Stimulated activated naive CD4-positive, alpha-beta T cell treated with Interleukin-2 at 50 U/mL for 16 hours (primary cell): Measurements from ENCODE around the gene BTG2.

ENCODE experiments used
- DNase-seq: peaks from one replicate; lab custom pipeline; 2025; lab: John Stamatoyannopoulos, UW

BTG2 gene

GRCh38 chr1:203317429-203318228 is 12.3 kb downstream of the BTG2 start:
- DNase-seq, result no peak

- no peak for DNase-seq
Measured at GRCh38 chr1:203318229-203318517, 12.9 kb downstream of the BTG2 start.

GRCh38 chr1:203320591-203321272 is 15.4 kb downstream of the BTG2 start:
- peak; percentile 27 for DNase-seq

DNA sequence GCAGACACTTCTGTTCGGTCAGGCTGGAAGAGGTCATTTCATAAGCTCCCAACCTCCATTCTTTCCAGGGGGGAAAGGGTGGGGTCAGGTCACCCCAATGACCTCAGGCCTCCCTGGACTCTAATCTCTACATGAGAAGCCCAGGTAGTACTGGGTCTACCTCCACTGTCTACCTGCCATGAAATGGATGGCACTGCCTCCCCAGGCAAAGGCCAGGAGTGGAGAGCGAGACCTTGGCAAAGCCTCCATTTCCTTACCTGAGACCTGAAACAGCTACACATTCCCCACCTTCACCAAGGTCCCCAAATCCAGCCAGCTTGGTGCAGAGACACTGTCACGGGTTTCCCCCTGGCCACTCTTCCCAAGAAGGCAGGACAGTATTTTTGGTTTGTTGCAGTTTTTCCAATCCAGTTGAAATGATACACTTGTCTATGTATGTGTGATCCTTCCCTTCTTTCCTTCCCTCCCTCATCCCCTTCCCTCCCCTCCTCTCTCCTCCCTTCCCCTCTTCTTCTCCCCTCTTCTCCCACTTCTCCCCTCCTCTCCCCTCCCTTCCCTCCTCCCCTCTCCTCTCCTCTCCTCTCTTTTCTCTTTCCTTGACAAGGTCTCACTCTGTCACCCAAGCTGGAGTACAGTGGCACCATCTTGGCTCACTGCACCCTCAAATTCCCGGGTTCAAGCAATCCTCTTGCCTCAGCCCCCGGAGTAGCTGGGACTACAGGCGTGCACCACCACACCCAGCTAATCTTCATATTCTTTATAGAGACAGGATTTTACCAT is 16.1 kb downstream of the BTG2 start:
- DNase-seq, result no peak

GRCh38 chr1:203322500-203323179 is 17.3 kb downstream of the BTG2 start:
- no peak for DNase-seq

DNA sequence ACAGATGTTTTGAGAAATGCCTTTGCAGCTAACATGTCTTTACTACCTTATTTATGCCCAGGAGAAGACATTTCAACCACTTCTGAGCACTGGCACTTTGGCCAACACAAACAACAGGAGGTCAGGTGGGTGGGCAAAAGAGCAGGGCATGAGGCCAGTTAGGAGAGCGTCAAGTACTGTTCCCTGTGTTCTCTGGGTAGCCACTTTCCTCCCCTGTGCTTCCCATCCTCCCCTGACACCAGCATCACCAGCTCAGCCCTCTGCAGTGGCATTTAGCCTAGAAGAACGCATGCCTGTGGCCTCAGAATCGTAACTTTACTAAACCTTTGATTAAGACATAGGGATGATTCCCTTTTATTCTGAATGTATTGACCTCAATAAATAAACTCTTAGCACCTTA is 18.3 kb downstream of the BTG2 start:
- DNase-seq, result no peak

- DNase-seq, result peak; percentile 39
Measured at GRCh38 chr1:203324105-203325025, 19.0 kb downstream of the BTG2 start.

DNA sequence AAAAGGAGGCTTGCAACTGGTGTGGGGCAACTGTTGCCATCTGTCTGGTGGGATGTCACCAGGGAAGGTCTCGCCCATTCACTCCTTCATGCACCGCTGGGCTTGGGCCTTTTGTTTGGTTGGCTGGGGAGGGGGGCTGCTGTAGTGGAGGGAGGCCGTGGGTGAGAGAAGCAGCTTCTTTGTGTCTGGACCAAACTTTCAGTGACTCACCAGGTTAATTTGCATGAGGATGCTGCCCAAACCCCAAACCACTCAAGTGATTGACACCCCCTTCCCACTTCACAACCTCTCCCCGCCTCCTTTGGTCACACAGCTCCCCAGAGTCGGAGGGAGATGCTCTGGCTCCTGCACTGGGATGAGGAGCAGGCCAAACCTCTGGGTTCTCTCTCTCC is 19.7 kb downstream of the BTG2 start:
- DNase-seq, result peak; percentile 49

DNA sequence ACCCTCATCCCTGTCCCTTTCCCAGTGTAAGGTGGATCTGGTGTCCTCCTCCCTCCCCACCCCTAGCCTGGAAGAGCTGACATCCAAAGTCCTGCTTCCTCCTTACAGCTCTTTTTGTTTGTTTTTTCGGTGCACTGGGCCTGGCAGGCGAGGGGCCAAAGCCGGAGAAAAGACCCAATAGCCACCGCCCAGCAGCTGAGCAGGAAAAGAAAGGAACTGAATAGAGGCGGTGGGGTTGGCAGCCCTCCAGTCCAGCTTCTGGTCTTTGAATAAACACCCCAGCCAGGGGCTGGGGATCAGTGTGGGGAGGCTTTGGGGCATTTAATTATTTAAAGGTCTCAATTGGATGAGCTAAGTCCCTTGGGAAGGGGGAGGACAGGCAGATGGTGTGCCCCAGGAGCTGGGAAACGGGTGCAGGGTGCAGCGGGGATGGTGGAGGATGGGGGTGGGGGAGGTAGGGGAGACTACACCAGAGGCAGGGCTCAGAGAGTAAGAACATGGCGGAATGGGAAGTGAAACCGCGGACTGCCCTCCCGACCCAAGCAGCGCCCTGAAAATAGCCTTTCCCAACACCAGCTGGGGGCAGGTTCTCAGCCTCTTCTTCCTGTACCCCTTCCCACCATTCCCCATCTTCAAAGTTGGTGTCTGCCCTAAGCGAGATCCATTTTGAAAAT is 20.2 kb downstream of the BTG2 start:
- DNase-seq, result no peak

- peak; percentile 95 for DNase-seq
Measured at GRCh38 chr1:203326830-203327683, 21.7 kb downstream of the BTG2 start.

GRCh38 chr1:203327684-203328457 is 22.6 kb downstream of the BTG2 start:
- DNase-seq, result peak; percentile 71

GRCh38 chr1:203328714-203329122 is 23.4 kb downstream of the BTG2 start:
- DNase-seq, result no peak

GRCh38 chr1:203331224-203331623 is 25.9 kb downstream of the BTG2 start:
- DNase-seq, result no peak

- no peak for DNase-seq
Measured at GRCh38 chr1:203335503-203335902, 30.2 kb downstream of the BTG2 start.

DNA sequence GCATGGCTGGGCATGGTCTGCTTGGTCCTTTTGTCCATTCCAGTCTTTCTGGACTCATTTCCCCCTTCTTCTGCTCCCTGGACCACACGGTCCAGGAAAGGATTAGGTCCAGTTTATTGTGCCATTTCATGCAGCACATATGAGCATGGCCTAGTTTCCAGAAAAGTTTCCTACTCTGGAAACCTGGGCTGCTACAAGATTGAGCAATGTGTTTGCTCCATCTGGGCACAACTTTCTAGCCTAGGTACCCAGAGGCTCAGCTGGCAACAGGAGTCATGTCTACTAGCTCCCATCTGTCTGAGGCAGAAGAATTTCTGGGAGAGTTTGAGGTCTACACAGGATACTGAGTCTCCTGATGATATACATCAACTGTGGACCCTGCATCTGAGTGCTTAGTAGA is 30.8 kb downstream of the BTG2 start:
- no peak for DNase-seq

DNA sequence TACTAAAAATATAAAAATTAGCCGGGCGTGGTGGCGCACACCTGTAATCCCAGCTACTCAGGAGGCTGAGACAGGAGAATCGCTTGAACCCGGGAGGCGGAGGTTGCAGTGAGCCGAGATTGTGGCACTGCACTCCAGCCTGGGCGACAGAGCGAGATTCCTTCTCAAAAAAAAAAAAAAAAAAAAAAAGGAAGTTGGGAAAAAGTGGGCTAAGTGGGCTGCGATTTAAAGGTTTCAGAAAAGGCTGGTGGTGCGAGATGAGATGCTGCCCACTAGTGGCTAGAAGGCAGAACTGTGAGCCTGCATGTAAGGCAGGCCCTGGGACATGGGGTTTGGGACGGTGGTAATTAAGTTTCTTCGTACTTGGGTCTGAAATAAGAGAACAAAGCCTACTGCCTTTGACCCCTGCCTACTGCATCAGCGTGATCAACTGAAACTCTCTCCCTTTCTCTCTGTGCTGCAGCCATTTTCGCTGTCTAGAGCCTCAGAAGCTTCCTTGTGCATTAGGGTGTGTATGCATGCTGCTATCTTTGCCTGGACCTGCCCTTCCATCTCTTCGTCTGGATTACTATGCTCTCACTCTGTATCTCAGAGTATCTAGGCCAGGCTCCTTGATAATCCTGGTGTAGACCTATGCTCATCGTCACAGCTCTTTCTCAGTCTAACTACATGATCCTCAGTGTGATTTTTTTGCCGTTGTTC is 33.2 kb downstream of the BTG2 start:
- DNase-seq, result peak; percentile 51

GRCh38 chr1:203340112-203340790 is 34.9 kb downstream of the BTG2 start:
- DNase-seq, result peak; percentile 38
